HepG2 (cell line): Measurements from ENCODE around the gene UBE2U. TPM values are rescaled to one million over a fixed set of nuclear protein-coding genes. Genes with fewer than 3 reads are reported as not detected.

Source experiments
- ATAC-seq: fragments of 200-7000 bp; cut with Tn5 transposase; 3 replicates; pipeline ENCODE4 v1.9.1; 2020; ENCODE audit warnings: mild to moderate bottlenecking, moderate library complexity
- BruUV-seq: library from RNA; stranded (reverse); fragments of 400-500 nt; replicated peaks from 2 replicates; lab custom pipeline; 2021; lab: Mats Ljungman, UMichigan
- CTCF ChIA-PET: fragments of 300-600 bp; formaldehyde crosslinking; extraction: SDS; loops from one replicate; lab custom pipeline; 2021; ENCODE audit warnings: low total read pairs, inconsistent platforms, low intra/inter-chr PET ratio; lab: Yijun Ruan, JAX
- POLR2A ChIA-PET: fragments of 350-600 bp; sonication (Branson Sonifier 250); formaldehyde crosslinking; loops from one replicate; lab custom pipeline; 2020; ENCODE audit warnings: antibody characterized with exemption, inconsistent platforms; lab: Yijun Ruan, JAX
- DNase-seq: peaks from one replicate; pipeline ENCODE4 v3.0.0-alpha.2; 2015; ENCODE audit warnings: low spot score
- FAIRE-seq: peaks from 3 replicates; lab custom pipeline; 2011; peaks lifted over from hg19 to GRCh38; lab: Jason Lieb, UNC
- H2AFZ ChIP-seq: one replicate; pipeline ENCODE4 v1.6.1; 2011; ENCODE audit warnings: low read length, inconsistent platforms
- H3K27ac ChIP-seq: fragments of 300-600 bp; 3 replicates; pipeline ENCODE4 v1.8.0; 2011; ENCODE audit warnings: mixed run types, mild to moderate bottlenecking, mixed read lengths, low read length, inconsistent platforms; ENCODE audit not compliant: insufficient read depth; ENCODE audit errors: extremely low read length
- H3K27me3 ChIP-seq, 2 experiments: fragments of 200-600 bp in 1 of 2; 2 replicates in 1 of 2; 3 replicates in 1 of 2; pipeline versions ENCODE4 v1.6.0 to v1.8.0; 2011; ENCODE audit warnings: low read length in 2 of 2, mild to moderate bottlenecking in 2 of 2, moderate library complexity in 2 of 2, inconsistent platforms in 1 of 2; ENCODE audit not compliant: insufficient read depth in 2 of 2, control insufficient read depth in 1 of 2
- H3K36me3 ChIP-seq, 2 experiments: fragments of 200-600 bp in 1 of 2; replicated peaks in 1 of 2; 2 replicates in 1 of 2; 3 replicates in 1 of 2; pipeline versions ENCODE4 v1.5.1 to v1.8.0; 2011; ENCODE audit warnings: low read length in 2 of 2, inconsistent platforms in 1 of 2; ENCODE audit not compliant: insufficient read depth in 2 of 2, control insufficient read depth in 1 of 2
- H3K4me1 ChIP-seq: 2 replicates; pipeline ENCODE4 v1.5.1; 2012; ENCODE audit warnings: low read length, inconsistent platforms; ENCODE audit not compliant: insufficient read depth
- H3K4me2 ChIP-seq: 2 replicates; pipeline ENCODE4 v1.6.0; 2011; ENCODE audit warnings: low read depth, low read length, inconsistent platforms
- H3K4me3 ChIP-seq, 3 experiments: fragments of 200-600 bp in 1 of 3; sonication (generic), shearing (Covaris generic) in 1 of 3; replicated peaks in 1 of 3; 2 replicates each; pipeline ENCODE4 v1.5.1; 2011 to 2016; ENCODE audit warnings: low read length in 3 of 3, inconsistent platforms in 2 of 3, low read depth in 2 of 3, mild to moderate bottlenecking in 2 of 3, control low read depth in 1 of 3, mixed read lengths in 1 of 3; ENCODE audit not compliant: insufficient read depth in 1 of 3
- H3K79me2 ChIP-seq: one replicate; pipeline ENCODE4 v1.6.1; 2011; ENCODE audit warnings: low read length, inconsistent platforms; ENCODE audit not compliant: insufficient read depth
- H3K9ac ChIP-seq: 2 replicates; pipeline ENCODE4 v1.6.0; 2011; ENCODE audit warnings: mild to moderate bottlenecking, low read depth, low read length, inconsistent platforms; ENCODE audit not compliant: insufficient read depth
- H3K9me3 ChIP-seq: 2 replicates; pipeline ENCODE4 v1.5.1; 2012; ENCODE audit warnings: mild to moderate bottlenecking, low read length
- H4K20me1 ChIP-seq: 2 replicates; pipeline ENCODE4 v1.6.0; 2011; ENCODE audit warnings: inconsistent platforms, mild to moderate bottlenecking, low read length, moderate library complexity; ENCODE audit not compliant: insufficient read depth
- BORCS8-MEF2B ChIP-seq: sonication (generic); formaldehyde crosslinking; IDR thresholded peaks from 2 replicates; pipeline ENCODE4 v1.8.0; 2022; ENCODE audit warnings: mild to moderate bottlenecking, missing genetic modification reagents
- E2F1 ChIP-seq: sonication (generic); formaldehyde crosslinking; IDR thresholded peaks from 2 replicates; pipeline ENCODE4 v1.5.0; 2020; ENCODE audit warnings: missing genetic modification reagents
- GPN1 ChIP-seq: sonication (generic); formaldehyde crosslinking; IDR thresholded peaks from 2 replicates; pipeline ENCODE4 v1.5.1; 2020; ENCODE audit warnings: missing genetic modification reagents, borderline replicate concordance
- GTF2F1 ChIP-seq: fragments of 150-350 bp; IDR thresholded peaks from 2 replicates; pipeline ENCODE4 v1.6.1; 2014; ENCODE audit warnings: low read length
- HOXA3 ChIP-seq: sonication (generic); formaldehyde crosslinking; IDR thresholded peaks from 2 replicates; pipeline ENCODE4 v1.5.0; 2020; ENCODE audit warnings: missing genetic modification reagents
- NCOR1 ChIP-seq: fragments of 200-600 bp; sonication (generic); IDR thresholded peaks from 2 replicates; pipeline ENCODE4 v1.7.0; 2017; ENCODE audit warnings: antibody characterized with exemption, low read length, borderline replicate concordance
- PTBP1 ChIP-seq: fragments of 200-400 bp; formaldehyde crosslinking; IDR thresholded peaks from 2 replicates; pipeline ENCODE4 v1.6.1; 2018; ENCODE audit warnings: low read length, low read depth; ENCODE audit not compliant: poor library complexity, severe bottlenecking
- TRAFD1 ChIP-seq: sonication (generic); formaldehyde crosslinking; IDR thresholded peaks from 2 replicates; pipeline ENCODE4 v1.5.1; 2020; ENCODE audit warnings: missing genetic modification reagents, mild to moderate bottlenecking, borderline replicate concordance
- ZBTB14 ChIP-seq: sonication (generic); formaldehyde crosslinking; IDR thresholded peaks from 2 replicates; pipeline ENCODE4 v1.4.0; 2020; ENCODE audit warnings: missing genetic modification reagents
- WGBS: methylation state at CpG from one replicate; pipeline ENCODE4 v1.1.6; 2017; ENCODE audit warnings: low lambda C conversion rate; 5-methylcytosine and 5-hydroxymethylcytosine counted together
- in situ Hi-C: cut with HindIII; loops from 2 replicates; pipeline ENCODE4 v1.10.0; 2017; ENCODE audit warnings: low pct_unique_long_range_greater_than_20kb; ENCODE audit not compliant: extremely low pct_ligation_motif_present
- intact Hi-C: fragments of 100-400 bp; cut with micrococcal nuclease; formaldehyde crosslinking; loops from one replicate; pipeline ENCODE4 v1.10.0; 2022; ENCODE audit not compliant: unreplicated experiment
- polyA plus RNA-seq, 8 experiments: library from polyadenylated mRNA; depleted of rRNA in 3 of 8; stranded (reverse) in 7 of 8; unstranded in 1 of 8; fragments of >200 nt; fragmentation: Illumina TruSeq in 4 of 8; extraction: Trizol in 4 of 8; gene quantifications; 2 replicates each; pipeline versions ENCODE4 v1.2.1 to v1.2.3, GENCODE V29; 2011 to 2016; ENCODE audit warnings: low read depth in 4 of 8, missing spikeins in 1 of 8, mixed read lengths in 1 of 8; ENCODE audit not compliant: insufficient read depth in 1 of 8
- total RNA-seq, 5 experiments: library from RNA; depleted of rRNA; stranded (reverse); fragments of >200 nt; fragmentation: Illumina TruSeq; extraction: Trizol; gene quantifications; 2 replicates each; pipeline ENCODE4 v1.2.3, GENCODE V29; 2016; ENCODE audit warnings: low read depth in 1 of 5
- TF ChIP-seq, protein P1 (sequence below): fragments of 450-650 bp; IDR thresholded peaks from 2 replicates; pipeline ENCODE4 v1.6.1; 2017; ENCODE audit warnings: mild to moderate bottlenecking
- TF ChIP-seq, protein P2 (sequence below): sonication (generic); formaldehyde crosslinking; IDR thresholded peaks from 2 replicates; pipeline ENCODE4 v1.9.0; 2021; ENCODE audit warnings: missing genetic modification reagents, borderline replicate concordance

Gene UBE2U
- total and polyA plus RNA-seq, 2 of the 13 experiments (the other 11 are each of a cell fraction or from before 2014, with no cell fraction given) = not detected

DNA sequence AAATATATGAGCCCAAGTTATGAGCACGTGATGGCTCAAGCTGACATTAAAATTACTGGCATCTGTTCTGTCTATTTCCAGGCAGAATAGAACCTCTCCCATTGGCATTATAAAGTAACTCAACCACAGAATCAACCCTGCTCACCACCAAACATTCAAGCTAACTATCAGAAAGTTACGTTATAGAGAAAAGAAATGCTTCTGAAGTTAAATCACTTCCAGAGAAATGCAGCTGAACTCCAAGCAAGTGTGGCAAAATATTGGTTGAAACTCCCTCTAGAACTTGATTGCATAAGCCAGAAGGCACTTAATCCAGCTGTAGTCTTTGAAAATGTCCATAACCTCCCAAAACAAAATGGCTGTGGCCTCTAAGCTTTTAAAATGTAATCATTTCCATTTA lies 36.2 kb upstream of the UBE2U start:
- TF ChIP-seq NCOR1 = no peak
- no peak for TF ChIP-seq E2F1 (CRISPR knock-in tag)
- TF ChIP-seq, protein P1, sequence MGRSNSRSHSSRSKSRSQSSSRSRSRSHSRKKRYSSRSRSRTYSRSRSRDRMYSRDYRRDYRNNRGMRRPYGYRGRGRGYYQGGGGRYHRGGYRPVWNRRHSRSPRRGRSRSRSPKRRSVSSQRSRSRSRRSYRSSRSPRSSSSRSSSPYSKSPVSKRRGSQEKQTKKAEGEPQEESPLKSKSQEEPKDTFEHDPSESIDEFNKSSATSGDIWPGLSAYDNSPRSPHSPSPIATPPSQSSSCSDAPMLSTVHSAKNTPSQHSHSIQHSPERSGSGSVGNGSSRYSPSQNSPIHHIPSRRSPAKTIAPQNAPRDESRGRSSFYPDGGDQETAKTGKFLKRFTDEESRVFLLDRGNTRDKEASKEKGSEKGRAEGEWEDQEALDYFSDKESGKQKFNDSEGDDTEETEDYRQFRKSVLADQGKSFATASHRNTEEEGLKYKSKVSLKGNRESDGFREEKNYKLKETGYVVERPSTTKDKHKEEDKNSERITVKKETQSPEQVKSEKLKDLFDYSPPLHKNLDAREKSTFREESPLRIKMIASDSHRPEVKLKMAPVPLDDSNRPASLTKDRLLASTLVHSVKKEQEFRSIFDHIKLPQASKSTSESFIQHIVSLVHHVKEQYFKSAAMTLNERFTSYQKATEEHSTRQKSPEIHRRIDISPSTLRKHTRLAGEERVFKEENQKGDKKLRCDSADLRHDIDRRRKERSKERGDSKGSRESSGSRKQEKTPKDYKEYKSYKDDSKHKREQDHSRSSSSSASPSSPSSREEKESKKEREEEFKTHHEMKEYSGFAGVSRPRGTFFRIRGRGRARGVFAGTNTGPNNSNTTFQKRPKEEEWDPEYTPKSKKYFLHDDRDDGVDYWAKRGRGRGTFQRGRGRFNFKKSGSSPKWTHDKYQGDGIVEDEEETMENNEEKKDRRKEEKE = no peak
- TF ChIP-seq, protein P2, sequence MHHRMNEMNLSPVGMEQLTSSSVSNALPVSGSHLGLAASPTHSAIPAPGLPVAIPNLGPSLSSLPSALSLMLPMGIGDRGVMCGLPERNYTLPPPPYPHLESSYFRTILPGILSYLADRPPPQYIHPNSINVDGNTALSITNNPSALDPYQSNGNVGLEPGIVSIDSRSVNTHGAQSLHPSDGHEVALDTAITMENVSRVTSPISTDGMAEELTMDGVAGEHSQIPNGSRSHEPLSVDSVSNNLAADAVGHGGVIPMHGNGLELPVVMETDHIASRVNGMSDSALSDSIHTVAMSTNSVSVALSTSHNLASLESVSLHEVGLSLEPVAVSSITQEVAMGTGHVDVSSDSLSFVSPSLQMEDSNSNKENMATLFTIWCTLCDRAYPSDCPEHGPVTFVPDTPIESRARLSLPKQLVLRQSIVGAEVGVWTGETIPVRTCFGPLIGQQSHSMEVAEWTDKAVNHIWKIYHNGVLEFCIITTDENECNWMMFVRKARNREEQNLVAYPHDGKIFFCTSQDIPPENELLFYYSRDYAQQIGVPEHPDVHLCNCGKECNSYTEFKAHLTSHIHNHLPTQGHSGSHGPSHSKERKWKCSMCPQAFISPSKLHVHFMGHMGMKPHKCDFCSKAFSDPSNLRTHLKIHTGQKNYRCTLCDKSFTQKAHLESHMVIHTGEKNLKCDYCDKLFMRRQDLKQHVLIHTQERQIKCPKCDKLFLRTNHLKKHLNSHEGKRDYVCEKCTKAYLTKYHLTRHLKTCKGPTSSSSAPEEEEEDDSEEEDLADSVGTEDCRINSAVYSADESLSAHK = no peak
- TF ChIP-seq ZBTB14 (CRISPR knock-in tag) = no peak
- TF ChIP-seq HOXA3 (CRISPR knock-in tag) = no peak
- TF ChIP-seq GTF2F1 = no peak
- no peak for TF ChIP-seq TRAFD1 (CRISPR knock-in tag)
- TF ChIP-seq PTBP1 = no peak
- no peak for TF ChIP-seq GPN1
- TF ChIP-seq BORCS8-MEF2B (CRISPR knock-in tag) = no peak
- Histone ChIP-seq H3K79me2 (no peaks in the 10 kb centered on the region), H3K27me3 (no peaks in the 10 kb centered on the region), H3K4me3 (no peak overlapping the region), H3K36me3 (no peaks in the 10 kb centered on the region), H2AFZ (no peak overlapping the region), H4K20me1 (no peaks in the 10 kb centered on the region), H3K9ac (no peak overlapping the region), H3K4me1 (no peaks in the 10 kb centered on the region), H3K9me3 (no peaks in the 10 kb centered on the region), H3K4me2 (no peak overlapping the region), H3K27ac (no peak overlapping the region)
- no peak for ATAC-seq
- ChIA-PET POLR2A (no interaction called here), CTCF (no interaction called here)
- FAIRE-seq = no peak
- intact Hi-C loops (no loop called here), in situ Hi-C loops (no loop called here)
- no peak for DNase-seq
- WGBS = 41% methylated on average over 2 of the region's 2 CpGs
- BruUV-seq = no TSS peak
